HepG2 (cell line): ENCODE measurements around the gene GADD45GIP1. TPM values are rescaled to one million over a fixed set of nuclear protein-coding genes. Genes with fewer than 3 reads are reported as not detected.

ENCODE experiments used
- ATM ChIP-seq: fragments of 450-650 bp; IDR thresholded peaks from 2 replicates; pipeline ENCODE4 v1.7.1; 2017; ENCODE audit warnings: mild to moderate bottlenecking, borderline replicate concordance
- BCL3 ChIP-seq: sonication (generic); formaldehyde crosslinking; IDR thresholded peaks from 2 replicates; pipeline ENCODE4 v1.5.1; 2020; ENCODE audit warnings: mild to moderate bottlenecking, missing genetic modification reagents, moderate library complexity
- CBFB ChIP-seq: sonication (generic); formaldehyde crosslinking; IDR thresholded peaks from 2 replicates; pipeline ENCODE4 v1.4.0; 2020; ENCODE audit warnings: missing genetic modification reagents
- ELF4 ChIP-seq: sonication (generic); formaldehyde crosslinking; IDR thresholded peaks from 2 replicates; pipeline ENCODE4 v1.5.0; 2020; ENCODE audit warnings: missing genetic modification reagents, mild to moderate bottlenecking, moderate library complexity, borderline replicate concordance
- ETV5 ChIP-seq: IDR thresholded peaks from 2 replicates; pipeline ENCODE4 v1.6.1; 2018; ENCODE audit warnings: missing biosample characterization, missing genetic modification reagents, inconsistent platforms, borderline replicate concordance
- FOXA3 ChIP-seq: IDR thresholded peaks from 2 replicates; pipeline ENCODE4 v1.6.1; 2016; ENCODE audit warnings: missing genetic modification reagents, missing compliant biosample characterization
- FOXK1 ChIP-seq: sonication (generic); formaldehyde crosslinking; IDR thresholded peaks from 2 replicates; pipeline ENCODE4 v1.4.0; 2020; ENCODE audit warnings: low read depth, missing genetic modification reagents, borderline replicate concordance
- FOXO1 ChIP-seq: sonication (generic); formaldehyde crosslinking; IDR thresholded peaks from 2 replicates; pipeline ENCODE4 v1.4.0; 2020; ENCODE audit warnings: missing genetic modification reagents
- FUBP1 ChIP-seq: sonication (generic); formaldehyde crosslinking; IDR thresholded peaks from 2 replicates; pipeline ENCODE4 v1.5.1; 2020; ENCODE audit warnings: missing genetic modification reagents, mild to moderate bottlenecking, borderline replicate concordance
- HNRNPH1 ChIP-seq: fragments of 200-400 bp; formaldehyde crosslinking; optimal IDR thresholded peaks from 2 replicates; pipeline ENCODE3; 2017; ENCODE audit warnings: mild to moderate bottlenecking, low read depth, low read length
- IKZF4 ChIP-seq: sonication (generic); formaldehyde crosslinking; IDR thresholded peaks from 2 replicates; pipeline ENCODE4 v1.5.1; 2020; ENCODE audit warnings: borderline replicate concordance, mild to moderate bottlenecking, low read depth, missing genetic modification reagents; ENCODE audit errors: not compliant biosample characterization
- JUN ChIP-seq: sonication (generic); formaldehyde crosslinking; IDR thresholded peaks from 2 replicates; pipeline ENCODE4 v1.4.0; 2020; ENCODE audit warnings: mild to moderate bottlenecking, missing genetic modification reagents
- PAF1 ChIP-seq: IDR thresholded peaks from 2 replicates; pipeline ENCODE4 v1.6.1; 2016; ENCODE audit warnings: missing genetic modification reagents, missing compliant biosample characterization
- PAWR ChIP-seq: sonication (generic); formaldehyde crosslinking; IDR thresholded peaks from 2 replicates; pipeline ENCODE4 v1.4.0; 2020; ENCODE audit warnings: missing genetic modification reagents, mild to moderate bottlenecking, borderline replicate concordance
- PPARG ChIP-seq: conservative IDR thresholded peaks from 2 replicates; pipeline ENCODE4 v1.6.1; 2016; ENCODE audit warnings: missing biosample characterization, missing genetic modification reagents
- REPIN1 ChIP-seq: sonication (generic); formaldehyde crosslinking; IDR thresholded peaks from 2 replicates; pipeline ENCODE4 v1.8.0; 2022; ENCODE audit warnings: missing genetic modification reagents, low read depth, mild to moderate bottlenecking, borderline replicate concordance
- SAFB2 ChIP-seq: sonication (generic); formaldehyde crosslinking; IDR thresholded peaks from 2 replicates; pipeline ENCODE4 v1.5.1; 2020; ENCODE audit warnings: missing genetic modification reagents, low read depth, mild to moderate bottlenecking, borderline replicate concordance
- SRSF9 ChIP-seq: fragments of 200-400 bp; formaldehyde crosslinking; IDR thresholded peaks from 2 replicates; pipeline ENCODE4 v1.6.1; 2018; ENCODE audit warnings: borderline replicate concordance, mild to moderate bottlenecking, low read depth, low read length; ENCODE audit not compliant: insufficient read depth, poor library complexity, severe bottlenecking
- ZC3H13 ChIP-seq: sonication (generic); formaldehyde crosslinking; IDR thresholded peaks from 2 replicates; pipeline ENCODE4 v1.8.1; 2023; ENCODE audit warnings: mild to moderate bottlenecking, missing genetic modification reagents, moderate library complexity
- ZMYM3 ChIP-seq: sonication (generic); formaldehyde crosslinking; IDR thresholded peaks from 2 replicates; pipeline ENCODE4 v1.5.1; 2020; ENCODE audit warnings: mild to moderate bottlenecking, missing genetic modification reagents
- ZNF180 ChIP-seq: sonication (generic); formaldehyde crosslinking; IDR thresholded peaks from 2 replicates; pipeline ENCODE4 v1.4.0; 2020; ENCODE audit warnings: low read depth, missing genetic modification reagents, borderline replicate concordance
- ZNF20 ChIP-seq: sonication (generic); formaldehyde crosslinking; IDR thresholded peaks from 2 replicates; pipeline ENCODE4 v1.4.0; 2020; ENCODE audit warnings: mild to moderate bottlenecking, moderate library complexity, missing genetic modification reagents
- ZNF225 ChIP-seq: sonication (generic); formaldehyde crosslinking; IDR thresholded peaks from 2 replicates; pipeline ENCODE4 v1.4.0; 2020; ENCODE audit warnings: mild to moderate bottlenecking, missing genetic modification reagents
- ZNF572 ChIP-seq: sonication (generic); formaldehyde crosslinking; IDR thresholded peaks from 2 replicates; pipeline ENCODE4 v1.5.1; 2020; ENCODE audit warnings: mild to moderate bottlenecking, missing genetic modification reagents
- ZNF616 ChIP-seq: sonication (generic); formaldehyde crosslinking; IDR thresholded peaks from 2 replicates; pipeline ENCODE4 v1.5.0; 2020; ENCODE audit warnings: low read depth, mild to moderate bottlenecking, missing genetic modification reagents
- ZNF660 ChIP-seq: sonication (generic); formaldehyde crosslinking; IDR thresholded peaks from 2 replicates; pipeline ENCODE4 v1.5.1; 2020; ENCODE audit warnings: mild to moderate bottlenecking, low read depth, missing genetic modification reagents, borderline replicate concordance
- polyA plus RNA-seq, 8 experiments: library from polyadenylated mRNA; depleted of rRNA in 3 of 8; stranded (reverse) in 7 of 8; unstranded in 1 of 8; fragments of >200 nt; fragmentation: Illumina TruSeq in 4 of 8; extraction: Trizol in 4 of 8; gene quantifications; 2 replicates each; pipeline versions ENCODE4 v1.2.1 to v1.2.3, GENCODE V29; 2011 to 2016; ENCODE audit warnings: low read depth in 4 of 8, missing spikeins in 1 of 8, mixed read lengths in 1 of 8; ENCODE audit not compliant: insufficient read depth in 1 of 8
- total RNA-seq, 5 experiments: library from RNA; depleted of rRNA; stranded (reverse); fragments of >200 nt; fragmentation: Illumina TruSeq; extraction: Trizol; gene quantifications; 2 replicates each; pipeline ENCODE4 v1.2.3, GENCODE V29; 2016; ENCODE audit warnings: low read depth in 1 of 5

GADD45GIP1 gene
- total and polyA plus RNA-seq, 2 of the 13 experiments (the other 11 are each of a cell fraction or from before 2014, with no cell fraction given): 24.6 to 30.7 TPM

- TF ChIP-seq FUBP1 (no peak), ZNF20 (CRISPR knock-in tag) (no peak), ZNF180 (CRISPR knock-in tag) (no peak), ZNF572 (CRISPR knock-in tag) (no peak; the same call in 1 of the 2 replicates), HNRNPH1 (no peak), FOXO1 (no peak; the same call in 1 of the 2 replicates), SRSF9 (no peak), PAF1 (CRISPR knock-in tag) (no peak), ATM (no peak), FOXK1 (CRISPR knock-in tag) (no peak), ELF4 (CRISPR knock-in tag) (no peak), ZNF616 (CRISPR knock-in tag) (no peak), ZNF225 (CRISPR knock-in tag) (peak; percentile 37; the same call in 1 of the 2 replicates), PPARG (no peak; the same call in 1 of the 2 replicates), PAWR (no peak), FOXA3 (CRISPR knock-in tag) (no peak), SAFB2 (CRISPR knock-in tag) (no peak), ZMYM3 (peak; percentile 80), ZC3H13 (CRISPR knock-in tag) (no peak), IKZF4 (CRISPR knock-in tag) (no peak), REPIN1 (CRISPR knock-in tag) (0 out of 2 replicates have a peak, but pooled peaks have one; percentile 28), ZNF660 (CRISPR knock-in tag) (no peak), BCL3 (CRISPR knock-in tag) (peak; percentile 55; the same call in 1 of the 2 replicates), JUN (CRISPR knock-in tag) (no peak), ETV5 (CRISPR knock-in tag) (no peak), CBFB (peak; percentile 59; the same call in 1 of the 2 replicates)
Observed at GRCh38 chr19:12965017-12965811, 8.2 kb upstream of the GADD45GIP1 start (continued).
